ENCODE measurements around the gene ATP2A1. TPM values are rescaled to one million over a fixed set of nuclear protein-coding genes. Genes with fewer than 3 reads are reported as not detected.

The ATP2A1 gene
- total and polyA plus RNA-seq, 2 of the 8 experiments (the other 6 are each of a cell fraction or from before 2014, with no cell fraction given) = 1.7 to 2.4 TPM

- WGBS, 2 experiments (ENCODE audit: extremely low coverage in 1 of 2, insufficient coverage in 1 of 2, insufficient read length in 1 of 2, insufficient replicate concordance in 2 of 2, low coverage in 1 of 2, low lambda C conversion rate in 2 of 2, missing lambda C conversion rate in 1 of 2) = 95% methylated on average over 7 of the region's 7 CpGs; no CpG with 5 or more reads in 1 of the 2 experiments
- CTCF ChIA-PET (ENCODE audit: partially characterized antibody) = interaction anchor here (0.6 to 1.9 kb wide), 6 partner anchors 7 to 44 kb away, joined by 3 to 6 read pairs (median 4); partner anchors contain the start of gene RABEP2
- FAIRE-seq = no peak
- no peak for TF ChIP-seq SP1 (IDR thresholded peaks at IDR 0.05; ENCODE audit: low read depth, low read length)
- TF ChIP-seq SP2 (IDR thresholded peaks at IDR 0.05; ENCODE audit: low read length) = no peak
- no peak for TF ChIP-seq KDM5A (IDR thresholded peaks at IDR 0.05; ENCODE audit: low read length)
- no peak for TF ChIP-seq ASH2L (IDR thresholded peaks at IDR 0.05; ENCODE audit: low read length)
- TF ChIP-seq POU5F1 (IDR thresholded peaks at IDR 0.05; ENCODE audit: low read depth, low read length) = no peak
- no peak for TF ChIP-seq RFX5 (IDR thresholded peaks at IDR 0.05; ENCODE audit: borderline replicate concordance, low read depth, low read length)
- TF ChIP-seq YY1 (IDR thresholded peaks at IDR 0.05; ENCODE audit: low read depth, low read length) = no peak
- no peak for TF ChIP-seq BRCA1 (IDR thresholded peaks at IDR 0.05; ENCODE audit: low read depth, low read length)
- no peak for TF ChIP-seq POLR2AphosphoS5 (IDR thresholded peaks at IDR 0.05; ENCODE audit: low read depth, low read length)
- no peak for TF ChIP-seq E2F6 (IDR thresholded peaks at IDR 0.05)
- TF ChIP-seq HDAC6 (IDR thresholded peaks at IDR 0.05; ENCODE audit: low read depth, low read length) = no peak
- no peak for TF ChIP-seq TAF7 (optimal IDR thresholded peaks at IDR 0.05; ENCODE audit: borderline replicate concordance, low read depth, low read length)
- no peak for TF ChIP-seq ATF3 (IDR thresholded peaks at IDR 0.05; ENCODE audit: insufficient read depth, low read depth, low read length)
- TF ChIP-seq RBBP5 (IDR thresholded peaks at IDR 0.05; ENCODE audit: borderline replicate concordance, low read depth, low read length) = no peak
Observed at GRCh38 chr16:28917095-28917494, 38.8 kb downstream of the ATP2A1 start.

More at GRCh38 chr16:28917095-28917494, 38.8 kb downstream of the ATP2A1 start:
- Histone ChIP-seq H4K8ac (ENCODE audit: extremely low read depth, insufficient read depth, low read length) (no peak overlapping the region), H3K27ac (ENCODE audit: low read depth, low read length) (no peak overlapping the region), H3K4me3 (ENCODE audit: extremely low read depth in 1 of 4, insufficient read depth in 2 of 4, low read depth in 3 of 4, low read length in 4 of 4) (no peak overlapping the region), H3K56ac (replicated peaks; ENCODE audit: insufficient read length, low read depth, low read length) (no peak overlapping the region), H3K18ac (ENCODE audit: extremely low read depth, low read length) (no peak overlapping the region), H4K20me1 (replicated peaks in 1 of 2; ENCODE audit: control insufficient read depth in 1 of 2, insufficient read depth in 2 of 2, low read length in 2 of 2) (no peaks in the 10 kb centered on the region), H3K23ac (ENCODE audit: insufficient read length) (no peak overlapping the region), H2AK5ac (ENCODE audit: low read depth, low read length) (no peak overlapping the region), H3K9ac (replicated peaks in 1 of 4; ENCODE audit: extremely low read depth in 1 of 4, low read depth in 3 of 4, low read length in 3 of 4) (no peak overlapping the region), H3K23me2 (ENCODE audit: low read depth, low read length) (no peaks in the 10 kb centered on the region), H4K91ac (replicated peaks; ENCODE audit: insufficient read length, low read length) (no peak overlapping the region), H3K4me2 (ENCODE audit: insufficient read depth in 1 of 2, low read depth in 2 of 2, low read length in 2 of 2) (no peak overlapping the region), H2BK120ac (replicated peaks; ENCODE audit: low read depth, low read length) (no peak overlapping the region), H3K36me3 (ENCODE audit: control insufficient read depth in 2 of 4, insufficient read depth in 4 of 4, low read length in 3 of 4) (peaks cover 0 to 9% (median 5%) of the 10 kb centered on the region in 4 experiments; a peak in 4 of 8 replicates), H4K5ac (ENCODE audit: insufficient read length, low read depth, low read length) (no peak overlapping the region), H2BK12ac (ENCODE audit: low read depth, low read length) (no peak overlapping the region), H3K14ac (ENCODE audit: insufficient read length) (no peak overlapping the region), H3K9me3 (ENCODE audit: insufficient read depth in 2 of 2, low read depth in 1 of 2, low read length in 1 of 2) (no peaks in the 10 kb centered on the region), H3K79me1 (ENCODE audit: low read depth, low read length) (no peaks in the 10 kb centered on the region), H3K79me2 (ENCODE audit: control insufficient read depth in 1 of 2, insufficient read depth in 2 of 2, low read length in 2 of 2) (no peaks in the 10 kb centered on the region), H3K4ac (replicated peaks; ENCODE audit: insufficient read length, low read depth, low read length) (no peak overlapping the region), H3K4me1 (replicated peaks in 1 of 4; ENCODE audit: control insufficient read depth in 3 of 4, insufficient read depth in 4 of 4, low read length in 3 of 4) (no peaks in the 10 kb centered on the region), H3K27me3 (replicated peaks in 1 of 4; ENCODE audit: control insufficient read depth in 3 of 4, extremely low read depth in 1 of 4, insufficient read depth in 3 of 4, low read length in 3 of 4) (no peaks in the 10 kb centered on the region), H2BK5ac (ENCODE audit: low read depth, low read length) (no peak overlapping the region), H2BK15ac (ENCODE audit: low read length) (no peak overlapping the region), H2AFZ (ENCODE audit: low read length) (no peak overlapping the region), H2BK20ac (ENCODE audit: low read length) (no peak overlapping the region)
- POLR2A ChIA-PET (ENCODE audit: partially characterized antibody) = interaction anchor here (1.0 kb wide), 1 partner anchor 12 kb away, joined by 4 read pairs; no protein-coding TSS in a partner anchor
- DNase-seq (ENCODE audit: low read depth in 1 of 2, low spot score in 2 of 2) = no peak

Data from H1 (cell line).